Gastrocnemius medialis (tissue), 4 donors: ENCODE measurements around the gene AK8.

Experiments used
- CTCF ChIP-seq, 5 experiments: fragments of 450-650 bp in 3 of 5; fragments of 200-600 bp in 2 of 5; sonication (generic) in 2 of 5; IDR thresholded peaks in 4 of 5; conservative IDR thresholded peaks in 1 of 5; 1 replicate in 4 of 5; 2 replicates in 1 of 5; pipeline ENCODE4 v1.5.1; 2016 to 2019; ENCODE audit warnings: antibody characterized with exemption in 5 of 5, mild to moderate bottlenecking in 3 of 5, moderate library complexity in 3 of 5
- POLR2A ChIP-seq, 2 donors: fragments of 450-650 bp; IDR thresholded peaks; one replicate each; pipeline ENCODE4 v1.6.1; 2017; ENCODE audit warnings: antibody characterized with exemption in 2 of 2, mild to moderate bottlenecking in 2 of 2, moderate library complexity in 2 of 2

- TF ChIP-seq CTCF (IDR thresholded peaks at IDR 0.05 in 4 of 5, conservative IDR thresholded peaks at IDR 0.05 in 1 of 5) (no peak), POLR2A (IDR thresholded peaks at IDR 0.05) (no peak)
These were observed 165.3 kb downstream of the AK8 start for GRCh38 chr9:132712753-132713152.
